Activated CD8-positive, alpha-beta T cell treated with anti-CD3 and anti-CD28 coated beads for 36 hours (primary cell): ENCODE measurements around the gene HNRNPC. TPM values are rescaled to one million over a fixed set of nuclear protein-coding genes. Genes with fewer than 3 reads are reported as not detected.
A peak's percentile ranks its signal among the peaks of the same experiment; 100 is the strongest.

Experiments
- ATAC-seq: fragments of 200-7000 bp; cut with Tn5 transposase; one replicate; pipeline ENCODE4 v1.10.0; 2021; ENCODE audit warnings: mild to moderate bottlenecking, moderate library complexity
- CTCF ChIA-PET: fragments of 350-600 bp; sonication (Branson Sonifier 250); formaldehyde crosslinking; loops from one replicate; lab custom pipeline; 2021; ENCODE audit warnings: antibody characterized with exemption; lab: Charles Lee
- POLR2A ChIA-PET: fragments of 350-600 bp; sonication (Branson Sonifier 250); formaldehyde crosslinking; loops from one replicate; lab custom pipeline; 2021; ENCODE audit warnings: antibody characterized with exemption; lab: Charles Lee
- DNase-seq: peaks from one replicate; pipeline ENCODE4 v3.0.0-alpha.2; 2020
- H3K27ac Mint-ChIP-seq: one replicate; pipeline ENCODE4 v1.8.0; 2021; ENCODE audit warnings: mild to moderate bottlenecking, mixed read lengths
- H3K27me3 Mint-ChIP-seq: one replicate; pipeline ENCODE4 v1.8.0; 2021; ENCODE audit warnings: mixed read lengths
- H3K36me3 Mint-ChIP-seq: one replicate; pipeline ENCODE4 v1.8.0; 2021; ENCODE audit warnings: low read depth, mixed read lengths
- H3K4me1 Mint-ChIP-seq: one replicate; pipeline ENCODE4 v1.8.0; 2021; ENCODE audit warnings: low read depth, mixed read lengths
- H3K4me3 Mint-ChIP-seq: one replicate; pipeline ENCODE4 v1.8.0; 2021; ENCODE audit warnings: mild to moderate bottlenecking, moderate library complexity, mixed read lengths
- H3K9me3 Mint-ChIP-seq: one replicate; pipeline ENCODE4 v1.8.0; 2021; ENCODE audit warnings: mixed read lengths
- intact Hi-C: fragments of 100-400 bp; cut with micrococcal nuclease; formaldehyde crosslinking; loops from one replicate; pipeline ENCODE4 v1.10.0; 2022
- total RNA-seq, 2 experiments: library from RNA; stranded (reverse); gene quantifications; one replicate each; pipeline ENCODE4 v1.2.3, GENCODE V29; 2021
- TF ChIP-seq, protein P1 (sequence below): fragments of 200-600 bp; IDR thresholded peaks from one replicate; pipeline ENCODE4 v1.8.0; 2022; ENCODE audit warnings: antibody characterized with exemption, mild to moderate bottlenecking

HNRNPC gene
- total RNA-seq, 2 experiments from 2014 or later, result 1,078 to 1,115 TPM

DNA sequence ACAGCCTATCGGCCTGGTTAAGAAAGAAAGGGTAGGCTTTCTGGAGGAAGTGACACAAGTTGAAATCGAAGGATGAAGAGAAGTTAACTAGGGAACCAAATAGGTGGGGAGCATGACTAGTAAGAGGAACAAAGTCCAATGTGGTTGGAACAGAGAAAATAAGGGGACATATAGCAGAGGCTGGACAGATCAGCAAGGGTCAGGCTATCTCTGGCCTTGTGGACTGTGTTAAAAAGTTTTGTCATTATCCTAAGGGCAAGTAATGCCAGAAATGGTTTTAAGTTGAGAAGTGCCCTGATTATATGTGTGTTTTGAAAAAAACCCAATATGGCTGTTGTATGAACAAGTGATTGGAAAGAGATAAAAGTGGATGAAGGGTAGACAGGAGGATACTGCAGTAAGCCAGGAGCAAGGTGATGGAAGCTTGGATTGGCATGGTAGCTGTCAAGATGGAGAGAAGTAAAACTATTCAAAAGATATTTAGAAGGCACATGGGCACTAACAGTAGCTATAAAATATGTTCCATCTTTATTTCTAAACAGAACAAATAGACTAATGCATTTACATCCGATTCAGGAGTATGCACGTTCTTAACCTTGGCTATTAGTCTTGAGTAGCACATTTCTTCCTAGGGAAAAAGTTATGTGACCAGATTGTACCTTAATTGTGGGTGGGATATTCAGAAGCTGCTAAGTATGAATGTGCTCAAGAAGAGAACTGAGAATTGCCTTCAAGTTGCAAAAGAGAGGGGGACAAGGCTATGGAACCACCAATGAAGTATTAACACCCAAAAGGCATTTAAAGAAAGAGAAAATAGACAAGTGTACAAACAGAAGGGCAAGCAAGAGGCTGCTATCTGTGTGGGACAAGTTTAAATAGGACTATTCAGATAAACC lies 66.5 kb downstream of the HNRNPC start:
- Mint-ChIP-seq H3K27me3 (no peaks in the 10 kb centered on the region), H3K36me3 (peaks cover 42% of the 10 kb centered on the region), H3K4me3 (no peak overlapping the region), H3K9me3 (no peaks in the 10 kb centered on the region), H3K27ac (peak overlapping the region; percentile 7), H3K4me1 (peaks cover 13% of the 10 kb centered on the region)
- POLR2A ChIA-PET, result interaction anchor here (0.5 to 1.9 kb wide), 5 partner anchors 9 to 591 kb away, joined by 3 to 8 read pairs (median 4); no protein-coding TSS in a partner anchor
- TF ChIP-seq, protein P1, sequence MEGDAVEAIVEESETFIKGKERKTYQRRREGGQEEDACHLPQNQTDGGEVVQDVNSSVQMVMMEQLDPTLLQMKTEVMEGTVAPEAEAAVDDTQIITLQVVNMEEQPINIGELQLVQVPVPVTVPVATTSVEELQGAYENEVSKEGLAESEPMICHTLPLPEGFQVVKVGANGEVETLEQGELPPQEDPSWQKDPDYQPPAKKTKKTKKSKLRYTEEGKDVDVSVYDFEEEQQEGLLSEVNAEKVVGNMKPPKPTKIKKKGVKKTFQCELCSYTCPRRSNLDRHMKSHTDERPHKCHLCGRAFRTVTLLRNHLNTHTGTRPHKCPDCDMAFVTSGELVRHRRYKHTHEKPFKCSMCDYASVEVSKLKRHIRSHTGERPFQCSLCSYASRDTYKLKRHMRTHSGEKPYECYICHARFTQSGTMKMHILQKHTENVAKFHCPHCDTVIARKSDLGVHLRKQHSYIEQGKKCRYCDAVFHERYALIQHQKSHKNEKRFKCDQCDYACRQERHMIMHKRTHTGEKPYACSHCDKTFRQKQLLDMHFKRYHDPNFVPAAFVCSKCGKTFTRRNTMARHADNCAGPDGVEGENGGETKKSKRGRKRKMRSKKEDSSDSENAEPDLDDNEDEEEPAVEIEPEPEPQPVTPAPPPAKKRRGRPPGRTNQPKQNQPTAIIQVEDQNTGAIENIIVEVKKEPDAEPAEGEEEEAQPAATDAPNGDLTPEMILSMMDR, result no peak
- ATAC-seq (no peak), DNase-seq (no peak)
- CTCF ChIA-PET, result no interaction called here
- intact Hi-C loops, result no loop called here

GRCh38 chr14:21201732-21202462 lies 67.3 kb downstream of the HNRNPC start:
- no peak overlapping the region for H3K4me3 Mint-ChIP-seq
- no peaks in the 10 kb centered on the region for H3K27me3 Mint-ChIP-seq
- H3K9me3 Mint-ChIP-seq, result no peaks in the 10 kb centered on the region
- TF ChIP-seq, protein P1, result no peak
- H3K4me1 Mint-ChIP-seq, result peaks cover 7% of the 10 kb centered on the region
- POLR2A ChIA-PET, result interaction anchor here (0.9 to 2.0 kb wide), 3 partner anchors 10 to 212 kb away, joined by 3 to 8 read pairs (median 5); no protein-coding TSS in a partner anchor
- CTCF ChIA-PET, result no interaction called here
- no peak overlapping the region for H3K27ac Mint-ChIP-seq
- intact Hi-C loops, result no loop called here
- no peak for ATAC-seq
- H3K36me3 Mint-ChIP-seq, result peaks cover 34% of the 10 kb centered on the region
- no peak for DNase-seq

- ChIA-PET POLR2A (interaction anchor here (0.9 to 2.0 kb wide), 4 partner anchors 9 to 213 kb away, joined by 3 to 8 read pairs (median 4); no protein-coding TSS in a partner anchor), CTCF (no interaction called here)
- no peak overlapping the region for H3K27ac Mint-ChIP-seq
Observed at GRCh38 chr14:21200752-21201461, 68.3 kb downstream of the HNRNPC start.

GRCh38 chr14:21199611-21200560 lies 69.4 kb downstream of the HNRNPC start:
- Mint-ChIP-seq H3K4me3 (no peak overlapping the region), H3K36me3 (peaks cover 14% of the 10 kb centered on the region), H3K9me3 (no peaks in the 10 kb centered on the region), H3K4me1 (peaks cover 2% of the 10 kb centered on the region), H3K27ac (no peak overlapping the region), H3K27me3 (no peaks in the 10 kb centered on the region)
- no peak for DNase-seq
- CTCF ChIA-PET, result no interaction called here
- peak; percentile 15 for ATAC-seq
- intact Hi-C loops, result no loop called here
- TF ChIP-seq, protein P1, result no peak
- POLR2A ChIA-PET, result interaction anchor here (2.0 kb wide), 1 partner anchor 8 kb away, joined by 8 read pairs; no protein-coding TSS in a partner anchor

More at GRCh38 chr14:21200752-21201461, 68.3 kb downstream of the HNRNPC start:
- Mint-ChIP-seq H3K4me1 (peaks cover 2% of the 10 kb centered on the region), H3K4me3 (no peak overlapping the region), H3K9me3 (no peaks in the 10 kb centered on the region), H3K27me3 (no peaks in the 10 kb centered on the region), H3K36me3 (peaks cover 24% of the 10 kb centered on the region)
- ATAC-seq (no peak), DNase-seq (no peak)
- TF ChIP-seq, protein P1, result no peak
- intact Hi-C loops, result no loop called here
